Measurements from ENCODE around the gene JAK1. TPM values are rescaled to one million over a fixed set of nuclear protein-coding genes. Genes with fewer than 3 reads are reported as not detected.
A peak's percentile ranks its signal among the peaks of the same experiment; 100 is the strongest.

Gene JAK1
- total RNA-seq, 1 experiment from 2014 or later, result 44.1 TPM

DNA sequence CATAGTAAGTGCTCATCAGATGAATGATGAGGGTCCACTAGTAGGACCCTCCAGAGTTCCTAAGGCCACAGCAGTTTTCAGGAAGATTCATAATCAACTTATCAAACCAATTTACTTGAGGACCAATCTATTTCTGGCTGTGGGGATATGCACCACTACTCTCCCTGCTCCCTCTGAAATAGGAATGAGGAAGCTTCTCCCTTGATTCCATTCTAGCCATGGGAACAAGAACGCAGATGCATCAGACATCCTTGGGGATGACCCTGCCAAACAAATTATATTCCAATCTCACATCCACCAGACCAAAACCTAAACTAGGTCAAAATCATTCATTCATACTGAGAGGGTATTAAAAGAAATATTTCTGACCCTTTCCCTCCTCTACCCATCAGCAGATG, 31.5 kb downstream of the JAK1 start:
- Histone ChIP-seq H3K4me3 (ENCODE audit: low read length) (no peak overlapping the region), H3K27ac (ENCODE audit: low read length) (no peak overlapping the region), H3K9me3 (ENCODE audit: low read length) (no peaks in the 10 kb centered on the region), H3K27me3 (ENCODE audit: low read length) (no peaks in the 10 kb centered on the region), H3K4me1 (ENCODE audit: insufficient read depth, low read length) (peaks cover 21% of the 10 kb centered on the region), H3K4me2 (ENCODE audit: low read length) (no peak overlapping the region), H2AFZ (ENCODE audit: low read length) (no peak overlapping the region), H3K9me2 (replicated peaks; ENCODE audit: low read length) (no peaks in the 10 kb centered on the region), H4K20me1 (ENCODE audit: low read length) (no peaks in the 10 kb centered on the region), H3K9ac (ENCODE audit: low read length) (no peak overlapping the region), H3F3A (ENCODE audit: low read length, unreplicated experiment) (no peaks in the 10 kb centered on the region), H3K79me2 (ENCODE audit: low read length) (peaks cover 57% of the 10 kb centered on the region), H3K36me3 (ENCODE audit: low read depth, low read length) (no peaks in the 10 kb centered on the region)
- ATAC-seq (no peak), DNase-seq (no peak)
- intact Hi-C loops (cut with micrococcal nuclease), result no loop called here
- ChIA-PET POLR2A (ENCODE audit: unreplicated experiment) (interaction anchor here (0.6 kb wide), 1 partner anchor 36 kb away, joined by 5 read pairs; no protein-coding TSS in a partner anchor), CTCF (no interaction called here)
- TF ChIP-seq, protein P1, sequence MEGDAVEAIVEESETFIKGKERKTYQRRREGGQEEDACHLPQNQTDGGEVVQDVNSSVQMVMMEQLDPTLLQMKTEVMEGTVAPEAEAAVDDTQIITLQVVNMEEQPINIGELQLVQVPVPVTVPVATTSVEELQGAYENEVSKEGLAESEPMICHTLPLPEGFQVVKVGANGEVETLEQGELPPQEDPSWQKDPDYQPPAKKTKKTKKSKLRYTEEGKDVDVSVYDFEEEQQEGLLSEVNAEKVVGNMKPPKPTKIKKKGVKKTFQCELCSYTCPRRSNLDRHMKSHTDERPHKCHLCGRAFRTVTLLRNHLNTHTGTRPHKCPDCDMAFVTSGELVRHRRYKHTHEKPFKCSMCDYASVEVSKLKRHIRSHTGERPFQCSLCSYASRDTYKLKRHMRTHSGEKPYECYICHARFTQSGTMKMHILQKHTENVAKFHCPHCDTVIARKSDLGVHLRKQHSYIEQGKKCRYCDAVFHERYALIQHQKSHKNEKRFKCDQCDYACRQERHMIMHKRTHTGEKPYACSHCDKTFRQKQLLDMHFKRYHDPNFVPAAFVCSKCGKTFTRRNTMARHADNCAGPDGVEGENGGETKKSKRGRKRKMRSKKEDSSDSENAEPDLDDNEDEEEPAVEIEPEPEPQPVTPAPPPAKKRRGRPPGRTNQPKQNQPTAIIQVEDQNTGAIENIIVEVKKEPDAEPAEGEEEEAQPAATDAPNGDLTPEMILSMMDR (conservative IDR thresholded peaks at IDR 0.05; ENCODE audit: low read depth, low read length), result no peak
- TF ChIP-seq EZH2 (IDR thresholded peaks at IDR 0.05; ENCODE audit: low read length, unreplicated experiment), result no peak
- no peak for TF ChIP-seq EZH2phosphoT487 (IDR thresholded peaks at IDR 0.05; ENCODE audit: borderline replicate concordance, low read length)
- no TSS peak for BruUV-seq (replicated peaks)

DNA sequence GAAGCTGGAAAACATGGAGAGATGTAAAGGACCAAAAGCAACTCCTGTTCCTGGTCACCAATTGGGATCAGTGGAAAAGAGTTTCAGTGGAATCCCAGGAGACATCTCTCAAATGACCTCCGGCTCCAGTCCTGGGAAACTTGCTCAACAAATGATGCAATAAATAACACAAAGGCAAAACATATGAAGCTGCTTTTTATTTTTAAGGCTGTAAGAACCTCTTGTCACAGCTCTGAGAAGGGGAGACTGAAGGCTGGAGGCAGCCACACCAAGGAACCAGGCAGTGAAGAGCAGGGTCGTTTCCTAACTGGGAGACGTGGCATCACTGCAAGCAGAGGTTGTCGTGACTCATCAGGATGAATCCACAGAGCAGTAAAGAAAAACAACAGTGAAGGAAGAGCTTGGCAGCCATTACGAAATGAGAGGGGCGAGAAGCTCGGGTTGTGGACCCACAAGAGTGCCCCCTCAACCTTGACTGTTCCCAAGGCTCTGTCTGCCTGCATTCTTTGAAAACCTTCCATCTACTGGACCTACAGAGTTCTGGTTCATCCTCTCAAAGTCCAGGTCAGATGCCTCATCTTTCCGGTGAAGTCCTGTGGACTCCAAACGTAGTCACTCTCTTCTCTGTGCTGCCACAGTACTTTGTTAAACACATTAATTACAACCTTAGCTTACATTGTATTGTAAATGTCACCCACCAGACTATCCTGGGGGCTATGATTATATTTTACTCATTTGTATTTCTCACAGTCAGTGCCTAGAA, 32.1 kb downstream of the JAK1 start:
- DNase-seq (peak; percentile 38), ATAC-seq (peak; percentile 64)
- Histone ChIP-seq H3K27me3 (ENCODE audit: low read length) (no peaks in the 10 kb centered on the region), H3K9me2 (replicated peaks; ENCODE audit: low read length) (no peaks in the 10 kb centered on the region), H2AFZ (ENCODE audit: low read length) (no peak overlapping the region), H3K79me2 (ENCODE audit: low read length) (peaks cover 58% of the 10 kb centered on the region), H4K20me1 (ENCODE audit: low read length) (no peaks in the 10 kb centered on the region), H3K9me3 (ENCODE audit: low read length) (no peaks in the 10 kb centered on the region), H3K36me3 (ENCODE audit: low read depth, low read length) (no peaks in the 10 kb centered on the region), H3K9ac (ENCODE audit: low read length) (peak overlapping the region; percentile 0; the same call in 1 of the 2 replicates), H3K4me2 (ENCODE audit: low read length) (peak overlapping the region; percentile 51), H3K4me3 (ENCODE audit: low read length) (peak overlapping the region; percentile 16; the same call in 1 of the 2 replicates), H3F3A (ENCODE audit: low read length, unreplicated experiment) (no peaks in the 10 kb centered on the region), H3K4me1 (ENCODE audit: insufficient read depth, low read length) (peaks cover 21% of the 10 kb centered on the region), H3K27ac (ENCODE audit: low read length) (peak overlapping the region; percentile 54)
- BruUV-seq (replicated peaks), result no TSS peak
- CTCF ChIA-PET, result no interaction called here
- TF ChIP-seq EZH2phosphoT487 (IDR thresholded peaks at IDR 0.05; ENCODE audit: borderline replicate concordance, low read length), result no peak
- no peak for TF ChIP-seq EZH2 (IDR thresholded peaks at IDR 0.05; ENCODE audit: low read length, unreplicated experiment)
- TF ChIP-seq, protein P1 (conservative IDR thresholded peaks at IDR 0.05; ENCODE audit: low read depth, low read length), result no peak
- intact Hi-C loops (cut with micrococcal nuclease), result no loop called here
- POLR2A ChIA-PET (ENCODE audit: unreplicated experiment), result interaction anchor here (0.6 kb wide), 1 partner anchor 36 kb away, joined by 5 read pairs; no protein-coding TSS in a partner anchor

All from PC-3 (cell line).